Measurements from ENCODE around the gene LDLRAD4.

GRCh38 chr18:13407484-13407883 is 188.9 kb downstream of the LDLRAD4 start:
- TF ChIP-seq, protein P1, sequence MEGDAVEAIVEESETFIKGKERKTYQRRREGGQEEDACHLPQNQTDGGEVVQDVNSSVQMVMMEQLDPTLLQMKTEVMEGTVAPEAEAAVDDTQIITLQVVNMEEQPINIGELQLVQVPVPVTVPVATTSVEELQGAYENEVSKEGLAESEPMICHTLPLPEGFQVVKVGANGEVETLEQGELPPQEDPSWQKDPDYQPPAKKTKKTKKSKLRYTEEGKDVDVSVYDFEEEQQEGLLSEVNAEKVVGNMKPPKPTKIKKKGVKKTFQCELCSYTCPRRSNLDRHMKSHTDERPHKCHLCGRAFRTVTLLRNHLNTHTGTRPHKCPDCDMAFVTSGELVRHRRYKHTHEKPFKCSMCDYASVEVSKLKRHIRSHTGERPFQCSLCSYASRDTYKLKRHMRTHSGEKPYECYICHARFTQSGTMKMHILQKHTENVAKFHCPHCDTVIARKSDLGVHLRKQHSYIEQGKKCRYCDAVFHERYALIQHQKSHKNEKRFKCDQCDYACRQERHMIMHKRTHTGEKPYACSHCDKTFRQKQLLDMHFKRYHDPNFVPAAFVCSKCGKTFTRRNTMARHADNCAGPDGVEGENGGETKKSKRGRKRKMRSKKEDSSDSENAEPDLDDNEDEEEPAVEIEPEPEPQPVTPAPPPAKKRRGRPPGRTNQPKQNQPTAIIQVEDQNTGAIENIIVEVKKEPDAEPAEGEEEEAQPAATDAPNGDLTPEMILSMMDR (conservative IDR thresholded peaks at IDR 0.05; ENCODE audit: low read depth, low read length), result no peak
- TF ChIP-seq EZH2 (IDR thresholded peaks at IDR 0.05; ENCODE audit: borderline replicate concordance, low read depth, low read length, poor library complexity, severe bottlenecking), result no peak

Measured in A673 (cell line).